Activated CD4-positive, CD25-positive, alpha-beta regulatory T cell (primary cell): ENCODE data around the gene TNP1.

Source experiments
- DNase-seq, 4 experiments: peaks; one replicate each; lab custom pipeline; 2025; lab: John Stamatoyannopoulos, UW

TNP1 gene

GRCh38 chr2:216839688-216840087 lies 20.2 kb downstream of the TNP1 start:
- DNase-seq, result no peak

GRCh38 chr2:216838151-216838550 lies 21.7 kb downstream of the TNP1 start:
- no peak for DNase-seq

- DNase-seq, result no peak
Observed at GRCh38 chr2:216837740-216838139, 22.1 kb downstream of the TNP1 start.

- DNase-seq, result no peak
Observed at GRCh38 chr2:216833061-216833460, 26.8 kb downstream of the TNP1 start.

- no peak for DNase-seq
Observed at GRCh38 chr2:216830346-216830745, 29.5 kb downstream of the TNP1 start.

- DNase-seq, result no peak
Observed at GRCh38 chr2:216829533-216829932, 30.3 kb downstream of the TNP1 start.

- DNase-seq, result no peak
Observed at GRCh38 chr2:216827073-216827720, 32.7 kb downstream of the TNP1 start.

GRCh38 chr2:216822470-216822869 lies 37.4 kb downstream of the TNP1 start:
- no peak for DNase-seq

GRCh38 chr2:216820709-216821108 lies 39.2 kb downstream of the TNP1 start:
- DNase-seq, result no peak

- DNase-seq, result no peak
Observed at GRCh38 chr2:216819766-216820165, 40.1 kb downstream of the TNP1 start.

GRCh38 chr2:216819055-216819454 lies 40.8 kb downstream of the TNP1 start:
- no peak for DNase-seq

GRCh38 chr2:216810399-216811160 lies 49.3 kb downstream of the TNP1 start:
- DNase-seq, result no peak
